Measurements from ENCODE around the gene OR1D2. TPM values are rescaled to one million over a fixed set of nuclear protein-coding genes. Genes with fewer than 3 reads are reported as not detected.
"Not testable (repeated sequence)": the region's sequence is repeated elsewhere in the genome, so short reads cannot be mapped to it uniquely, and the experiment has no call there.

Gene OR1D2
- not detected for total RNA-seq (2021; ENCODE audit: unreplicated experiment)
- not detected for polyA plus RNA-seq (2012; ENCODE audit: insufficient read length)
- Bru-seq, nascent RNA: not detected
- not detected for BruChase-seq, experiment 1, labeled RNA remaining after a 2-hour chase
- BruChase-seq, experiment 2, labeled RNA remaining after a 6-hour chase: not detected
- long read RNA-seq: 0 reads

DNA sequence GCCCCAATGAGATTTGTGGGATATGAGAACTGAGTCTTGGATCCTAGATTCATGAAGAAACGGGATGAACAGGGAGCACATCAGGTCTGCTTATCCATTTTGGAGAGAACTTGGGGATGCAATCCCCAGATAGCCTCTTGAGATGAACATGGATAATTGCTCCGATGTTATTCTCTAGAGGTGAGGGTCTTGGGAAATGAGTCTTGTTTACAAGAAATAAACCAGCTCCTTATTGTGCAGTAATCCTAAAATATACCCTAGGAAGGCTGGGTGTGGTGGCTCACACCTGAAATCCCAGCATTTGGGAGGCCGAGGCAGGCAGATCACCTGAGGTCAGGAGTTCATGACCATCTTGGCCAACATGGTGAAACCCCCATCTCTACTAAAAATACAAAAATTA, at the start of gene OR1D2:
TSS of gene OR1D2 (minus strand) at position 101 of the 400 bp plus-strand sequence. CDS start 11,426 bp downstream, outside the sequence.
- Histone ChIP-seq H3K4me1 (ENCODE audit: control insufficient read depth, insufficient read depth, low read length) (no peaks in the 10 kb centered on the region), H3K36me3 (ENCODE audit: control insufficient read depth, insufficient read depth, low read length) (no peaks in the 10 kb centered on the region), H3K4me3 (ENCODE audit: low read depth in 2 of 2, low read length in 2 of 2) (no peak within 1 kb of the TSS), H3K27me3 (ENCODE audit: control insufficient read depth, insufficient read depth, low read length) (peaks cover 4% of the 10 kb centered on the region; the same call in 1 of the 2 replicates), H3K9me3 (ENCODE audit: control insufficient read depth, insufficient read depth, low read depth, low read length) (no peaks in the 10 kb centered on the region), H3K27ac (ENCODE audit: low read length) (no peak within 1 kb of the TSS)
- ChIA-PET POLR2A (interaction anchor here (0.5 kb wide), 1 partner anchor 59 kb away, joined by 3 read pairs; no protein-coding TSS in a partner anchor), CTCF (no interaction called here)
- no peak for ATAC-seq
- no TSS peak for BruUV-seq (replicated peaks)
- no peak for DNase-seq (ENCODE audit: low read depth, low spot score)
- in situ Hi-C loops (cut with HindIII; ENCODE audit: low pct_unique_long_range_greater_than_20kb, low sequenced_read_pairs): no loop called here
- no peak for TF ChIP-seq CTCF (IDR thresholded peaks at IDR 0.05)
- no peak for TF ChIP-seq TCF7L2 (IDR thresholded peaks at IDR 0.05; ENCODE audit: low read depth, low read length)
- no peak for TF ChIP-seq POLR2AphosphoS5 (IDR thresholded peaks at IDR 0.05; ENCODE audit: low read depth, low read length)
- TF ChIP-seq REST (IDR thresholded peaks at IDR 0.05; ENCODE audit: insufficient read depth in 1 of 2, low read depth in 2 of 2, low read length in 1 of 2): no peak
- TF ChIP-seq SIN3A (IDR thresholded peaks at IDR 0.05; ENCODE audit: borderline replicate concordance, insufficient read depth, low read depth, low read length): no peak
- intact Hi-C loops (cut with micrococcal nuclease; ENCODE audit: unreplicated experiment): no loop called here

DNA sequence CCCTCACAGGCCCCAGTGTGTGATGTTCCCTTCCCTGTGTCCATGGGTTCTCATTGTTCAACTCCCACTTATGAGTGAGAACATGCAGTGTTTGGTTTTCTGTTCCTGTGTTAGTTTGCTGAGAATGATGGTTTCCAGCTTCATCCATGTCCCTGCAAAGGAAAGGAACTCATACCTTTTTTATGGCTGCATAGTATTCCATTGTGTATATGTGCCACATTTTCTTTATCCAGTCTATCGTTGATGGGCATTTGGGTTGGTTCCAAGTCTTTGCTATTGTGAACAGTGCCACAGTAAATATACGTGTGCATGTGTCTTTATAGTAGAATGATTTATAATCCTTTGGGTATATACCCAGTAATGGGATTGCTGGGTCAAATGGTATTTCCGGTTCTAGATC, 33.3 kb upstream of the OR1D2 start:
- H3K4me3 ChIP-seq (ENCODE audit: low read depth in 2 of 2, low read length in 2 of 2); H3K36me3 ChIP-seq (ENCODE audit: control insufficient read depth, insufficient read depth, low read length); CTCF ChIA-PET; in situ Hi-C loops (cut with HindIII; ENCODE audit: low pct_unique_long_range_greater_than_20kb, low sequenced_read_pairs); ATAC-seq; H3K27me3 ChIP-seq (ENCODE audit: control insufficient read depth, insufficient read depth, low read length); POLR2A ChIA-PET; DNase-seq (ENCODE audit: low read depth, low spot score); intact Hi-C loops (cut with micrococcal nuclease; ENCODE audit: unreplicated experiment); H3K27ac ChIP-seq (ENCODE audit: low read length); H3K4me1 ChIP-seq (ENCODE audit: control insufficient read depth, insufficient read depth, low read length); H3K9me3 ChIP-seq (ENCODE audit: control insufficient read depth, insufficient read depth, low read depth, low read length); BruUV-seq (replicated peaks): not testable (repeated sequence)

- Histone ChIP-seq H3K9me3 (ENCODE audit: control insufficient read depth, insufficient read depth, low read depth, low read length) (no peaks in the 10 kb centered on the region), H3K4me3 (ENCODE audit: low read depth in 2 of 2, low read length in 2 of 2) (no peak within 1 kb of the TSS), H3K36me3 (ENCODE audit: control insufficient read depth, insufficient read depth, low read length) (no peaks in the 10 kb centered on the region), H3K27ac (ENCODE audit: low read length) (no peak within 1 kb of the TSS), H3K4me1 (ENCODE audit: control insufficient read depth, insufficient read depth, low read length) (no peaks in the 10 kb centered on the region), H3K27me3 (ENCODE audit: control insufficient read depth, insufficient read depth, low read length) (peaks cover 13% of the 10 kb centered on the region)
- no TSS peak for BruUV-seq (replicated peaks)
- ATAC-seq: no peak
- in situ Hi-C loops (cut with HindIII; ENCODE audit: low pct_unique_long_range_greater_than_20kb, low sequenced_read_pairs) (no loop called here), intact Hi-C loops (cut with micrococcal nuclease; ENCODE audit: unreplicated experiment) (no loop called here)
- ChIA-PET POLR2A (no interaction called here), CTCF (no interaction called here)
- no peak for TF ChIP-seq POLR2AphosphoS5 (IDR thresholded peaks at IDR 0.05; ENCODE audit: low read depth, low read length)
- no peak for TF ChIP-seq SIN3A (IDR thresholded peaks at IDR 0.05; ENCODE audit: borderline replicate concordance, insufficient read depth, low read depth, low read length)
- no peak for TF ChIP-seq CTCF (IDR thresholded peaks at IDR 0.05)
- no peak for TF ChIP-seq TCF7L2 (IDR thresholded peaks at IDR 0.05; ENCODE audit: low read depth, low read length)
- no peak for TF ChIP-seq REST (IDR thresholded peaks at IDR 0.05; ENCODE audit: insufficient read depth in 1 of 2, low read depth in 2 of 2, low read length in 1 of 2)
- DNase-seq (ENCODE audit: low read depth, low spot score): no peak
These were observed 23.2 kb upstream of the OR1D2 start, which contains the start of gene OR1G1 for GRCh38 chr17:3127451-3127850. OR1G1 (minus strand) TSS chr17:3127551; CDS start chr17:3127551, 0 bp downstream.

Data from Panc1 (cell line).